K562 (cell line): Measurements from ENCODE around the gene TMEM185B. TPM values are rescaled to one million over a fixed set of nuclear protein-coding genes. Genes with fewer than 3 reads are reported as not detected.

Source experiments
- AFF1 ChIP-seq, 2 experiments: fragments of 450-650 bp; IDR thresholded peaks; 2 replicates each; pipeline ENCODE4 v1.6.1; 2018; ENCODE audit warnings: mild to moderate bottlenecking in 2 of 2, low read depth in 1 of 2; ENCODE audit not compliant: partially characterized antibody in 2 of 2
- CSDE1 ChIP-seq, 2 experiments: fragments of 450-650 bp; IDR thresholded peaks; 2 replicates each; pipeline ENCODE4 v1.6.1; 2016; ENCODE audit warnings: mild to moderate bottlenecking in 1 of 2
- KAT8 ChIP-seq: fragments of 450-650 bp; IDR thresholded peaks from 2 replicates; pipeline ENCODE4 v1.6.1; 2016; ENCODE audit warnings: low read depth, mild to moderate bottlenecking
- LCOR ChIP-seq: sonication (generic); formaldehyde crosslinking; IDR thresholded peaks from 2 replicates; pipeline ENCODE4 v1.8.0; 2022; ENCODE audit warnings: mild to moderate bottlenecking, missing genetic modification reagents
- NCOA1 ChIP-seq: fragments of 450-650 bp; IDR thresholded peaks from 2 replicates; pipeline ENCODE4 v1.6.1; 2016; ENCODE audit warnings: low read depth
- PATZ1 ChIP-seq: fragments of 250-450 bp; sonication (Bioruptor Pico); IDR thresholded peaks from 2 replicates; pipeline ENCODE4 v1.5.0; 2020; ENCODE audit warnings: mild to moderate bottlenecking, borderline replicate concordance
- POLR2A ChIP-seq: fragments of 450-650 bp; conservative IDR thresholded peaks from 2 replicates; pipeline ENCODE4 v1.6.1; 2016
- POLR2G ChIP-seq: fragments of 200-400 bp; formaldehyde crosslinking; IDR thresholded peaks from 2 replicates; pipeline ENCODE4 v1.6.1; 2017; ENCODE audit warnings: low read depth, mild to moderate bottlenecking, antibody characterized with exemption, low read length, moderate library complexity
- RBM22 ChIP-seq: fragments of 200-400 bp; formaldehyde crosslinking; IDR thresholded peaks from 2 replicates; pipeline ENCODE4 v1.6.1; 2018; ENCODE audit warnings: low read length, low read depth; ENCODE audit not compliant: poor library complexity, severe bottlenecking
- RFX7 ChIP-seq: fragments of 250-450 bp; sonication (Bioruptor Pico); IDR thresholded peaks from 2 replicates; pipeline ENCODE4 v1.5.1; 2021; ENCODE audit warnings: mild to moderate bottlenecking
- SLC30A9 ChIP-seq: fragments of 250-450 bp; sonication (Bioruptor Pico); IDR thresholded peaks from 2 replicates; pipeline ENCODE4 v1.8.0; 2022; ENCODE audit warnings: mild to moderate bottlenecking, moderate library complexity
- STAT5B ChIP-seq: fragments of 250-450 bp; sonication (Bioruptor Pico); IDR thresholded peaks from 2 replicates; pipeline ENCODE4 v1.8.0; 2021; ENCODE audit warnings: mild to moderate bottlenecking, inconsistent platforms
- TBP ChIP-seq: optimal IDR thresholded peaks from 2 replicates; pipeline ENCODE3; 2011; ENCODE audit warnings: low read depth, low read length, improper control_type of control experiment
- TSHZ1 ChIP-seq: fragments of 250-450 bp; sonication (Bioruptor Pico); IDR thresholded peaks from 2 replicates; pipeline ENCODE4 v1.4.0; 2020; ENCODE audit warnings: mild to moderate bottlenecking, moderate library complexity
- ZNF282 ChIP-seq: sonication (generic); formaldehyde crosslinking; IDR thresholded peaks from 2 replicates; pipeline ENCODE4 v1.8.1; 2023; ENCODE audit warnings: missing genetic modification reagents
- ZNF316 ChIP-seq: fragments of 450-650 bp; IDR thresholded peaks from 2 replicates; pipeline ENCODE4 v1.6.1; 2016
- ZNF41 ChIP-seq: fragments of 250-450 bp; sonication (Bioruptor Pico); conservative IDR thresholded peaks from 2 replicates; pipeline ENCODE4 v1.4.0; 2020; ENCODE audit warnings: mild to moderate bottlenecking
- polyA plus RNA-seq, 8 experiments: library from polyadenylated mRNA; depleted of rRNA in 4 of 8; stranded (reverse) in 5 of 8; unstranded in 3 of 8; fragments of >200 nt; fragmentation: Nextera tagmentation in 2 of 8; fragmentation: Illumina TruSeq in 1 of 8; extraction: Ambion mirVana in 2 of 8; extraction: Trizol in 1 of 8; gene quantifications; 2 replicates each; pipeline versions ENCODE4 v1.2.1 to v1.2.3, GENCODE V29; 2011 to 2014; ENCODE audit warnings: inconsistent platforms in 1 of 8, missing spikeins in 1 of 8
- total RNA-seq, 7 experiments: library from RNA; depleted of rRNA in 6 of 7; stranded (reverse); fragments of >200 nt in 6 of 7; fragmentation: Illumina TruSeq in 2 of 7; extraction: Trizol in 2 of 7; gene quantifications; 2 replicates each; pipeline versions ENCODE4 v1.2.1 to v1.2.3, GENCODE V29; 2011 to 2021; ENCODE audit warnings: low replicate concordance in 1 of 7
- TF ChIP-seq, protein P1 (sequence below): sonication (generic); IDR thresholded peaks from 2 replicates; pipeline ENCODE4 v1.6.1; 2016

TMEM185B gene
- total and polyA plus RNA-seq, 9 of the 15 experiments (the other 6 are each of a cell fraction or from before 2014, with no cell fraction given): 2.9 to 28.2 (median 11.5) TPM

GRCh38 chr2:120252225-120253020 is 29.2 kb upstream of the TMEM185B start, which contains the start of gene RALB (continued):
- TF ChIP-seq SLC30A9 (CRISPR knock-in tag): no peak
- peak in 1 of 2 experiments; percentile 40 for TF ChIP-seq AFF1 (IDR thresholded peaks at IDR 0.05; ENCODE audit: low read depth in 1 of 2, partially characterized antibody in 2 of 2)
- TF ChIP-seq TSHZ1: peak; percentile 23; the same call in 1 of the 2 replicates
- TF ChIP-seq CSDE1 (IDR thresholded peaks at IDR 0.05): peak in 1 of 2 experiments; percentile 84; a peak in 2 of 4 replicates
- 0 out of 2 replicates have a peak, but pooled peaks have one; percentile 32 for TF ChIP-seq ZNF41 (CRISPR knock-in tag)
- TF ChIP-seq, protein P1, sequence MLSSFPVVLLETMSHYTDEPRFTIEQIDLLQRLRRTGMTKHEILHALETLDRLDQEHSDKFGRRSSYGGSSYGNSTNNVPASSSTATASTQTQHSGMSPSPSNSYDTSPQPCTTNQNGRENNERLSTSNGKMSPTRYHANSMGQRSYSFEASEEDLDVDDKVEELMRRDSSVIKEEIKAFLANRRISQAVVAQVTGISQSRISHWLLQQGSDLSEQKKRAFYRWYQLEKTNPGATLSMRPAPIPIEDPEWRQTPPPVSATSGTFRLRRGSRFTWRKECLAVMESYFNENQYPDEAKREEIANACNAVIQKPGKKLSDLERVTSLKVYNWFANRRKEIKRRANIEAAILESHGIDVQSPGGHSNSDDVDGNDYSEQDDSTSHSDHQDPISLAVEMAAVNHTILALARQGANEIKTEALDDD: no peak
- no peak for TF ChIP-seq ZNF282
- TF ChIP-seq KAT8: no peak
- no peak for TF ChIP-seq NCOA1
- TF ChIP-seq RFX7: no peak
- no peak for TF ChIP-seq PATZ1 (CRISPR knock-in tag)
- TF ChIP-seq STAT5B (CRISPR knock-in tag): no peak
- TF ChIP-seq ZNF316: no peak
- TF ChIP-seq RBM22: peak; percentile 87
- TF ChIP-seq POLR2A: peak; percentile 64; the same call in 1 of the 2 replicates
- TF ChIP-seq POLR2G: peak; percentile 8; the same call in 1 of the 2 replicates
- TF ChIP-seq LCOR (CRISPR knock-in tag): no peak
- no peak for TF ChIP-seq TBP
